ENCODE results near the gene PLAU.

DNA sequence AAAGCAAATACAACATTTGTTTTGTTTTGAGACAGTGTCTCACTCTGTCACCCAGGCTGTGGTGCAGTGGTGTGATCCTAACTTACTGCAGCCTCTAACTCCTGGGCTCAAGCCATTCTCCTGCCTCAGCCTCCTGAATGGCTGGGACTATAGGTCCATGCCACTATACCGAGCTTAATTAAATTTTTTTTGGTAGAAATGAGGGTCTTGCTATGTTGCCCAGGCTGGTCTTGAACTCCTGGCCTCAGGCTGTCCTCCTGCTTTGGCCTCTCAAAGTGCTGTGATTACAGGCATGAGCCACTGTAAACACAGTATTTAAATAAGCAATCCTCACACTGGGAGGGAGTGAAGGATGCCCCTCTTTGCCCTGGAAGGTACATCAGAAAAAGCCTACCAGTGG, 32.6 kb upstream of the PLAU start:
- TF ChIP-seq, protein P1, sequence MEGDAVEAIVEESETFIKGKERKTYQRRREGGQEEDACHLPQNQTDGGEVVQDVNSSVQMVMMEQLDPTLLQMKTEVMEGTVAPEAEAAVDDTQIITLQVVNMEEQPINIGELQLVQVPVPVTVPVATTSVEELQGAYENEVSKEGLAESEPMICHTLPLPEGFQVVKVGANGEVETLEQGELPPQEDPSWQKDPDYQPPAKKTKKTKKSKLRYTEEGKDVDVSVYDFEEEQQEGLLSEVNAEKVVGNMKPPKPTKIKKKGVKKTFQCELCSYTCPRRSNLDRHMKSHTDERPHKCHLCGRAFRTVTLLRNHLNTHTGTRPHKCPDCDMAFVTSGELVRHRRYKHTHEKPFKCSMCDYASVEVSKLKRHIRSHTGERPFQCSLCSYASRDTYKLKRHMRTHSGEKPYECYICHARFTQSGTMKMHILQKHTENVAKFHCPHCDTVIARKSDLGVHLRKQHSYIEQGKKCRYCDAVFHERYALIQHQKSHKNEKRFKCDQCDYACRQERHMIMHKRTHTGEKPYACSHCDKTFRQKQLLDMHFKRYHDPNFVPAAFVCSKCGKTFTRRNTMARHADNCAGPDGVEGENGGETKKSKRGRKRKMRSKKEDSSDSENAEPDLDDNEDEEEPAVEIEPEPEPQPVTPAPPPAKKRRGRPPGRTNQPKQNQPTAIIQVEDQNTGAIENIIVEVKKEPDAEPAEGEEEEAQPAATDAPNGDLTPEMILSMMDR (conservative IDR thresholded peaks at IDR 0.05; ENCODE audit: low read depth, low read length) = no peak
- TF ChIP-seq EZH2 (IDR thresholded peaks at IDR 0.05; ENCODE audit: borderline replicate concordance, low read depth, low read length, poor library complexity, severe bottlenecking) = no peak

Measured in A673 (cell line).